Smooth muscle cell (in vitro differentiated cells): ENCODE results near the gene NTN4. TPM values are rescaled to one million over a fixed set of nuclear protein-coding genes. Genes with fewer than 3 reads are reported as not detected.

Experiments
- DNase-seq: peaks from one replicate; lab custom pipeline; 2025; ENCODE audit not compliant: unreplicated experiment; lab: John Stamatoyannopoulos, UW
- H2AFZ ChIP-seq: fragments of 200-600 bp; sonication (generic); 2 replicates; pipeline ENCODE4 v1.6.0; 2016; ENCODE audit warnings: antibody characterized with exemption, low read depth, mild to moderate bottlenecking
- H3F3A ChIP-seq: fragments of 200-600 bp; sonication (generic); 2 replicates; pipeline ENCODE4 v1.6.0; 2017; ENCODE audit warnings: antibody characterized with exemption, low read depth
- H3K27ac ChIP-seq: fragments of 200-600 bp; sonication (generic); 2 replicates; pipeline ENCODE4 v1.5.1; 2016; ENCODE audit warnings: low read depth, mild to moderate bottlenecking
- H3K27me3 ChIP-seq: fragments of 200-600 bp; sonication (generic); 2 replicates; pipeline ENCODE4 v1.6.1; 2016; ENCODE audit warnings: low read depth, mild to moderate bottlenecking
- H3K36me3 ChIP-seq: fragments of 200-600 bp; sonication (generic); 2 replicates; pipeline ENCODE4 v1.5.1; 2016; ENCODE audit warnings: low read depth
- H3K4me1 ChIP-seq: fragments of 200-600 bp; sonication (generic); 2 replicates; pipeline ENCODE4 v1.5.1; 2016; ENCODE audit warnings: low read depth
- H3K4me2 ChIP-seq: fragments of 200-600 bp; sonication (generic); 2 replicates; pipeline ENCODE4 v1.6.0; 2016; ENCODE audit warnings: mild to moderate bottlenecking
- H3K4me3 ChIP-seq: fragments of 200-600 bp; sonication (generic); 2 replicates; pipeline ENCODE4 v1.5.1; 2016; ENCODE audit warnings: mild to moderate bottlenecking
- H3K79me2 ChIP-seq: fragments of 200-600 bp; sonication (generic); 2 replicates; pipeline ENCODE4 v1.6.0; 2016; ENCODE audit warnings: low read depth, mild to moderate bottlenecking
- H3K9ac ChIP-seq: fragments of 200-600 bp; sonication (generic); 2 replicates; pipeline ENCODE4 v1.6.0; 2016; ENCODE audit warnings: low read depth
- H3K9me3 ChIP-seq: fragments of 200-600 bp; sonication (generic); replicated peaks from 2 replicates; pipeline ENCODE4 v1.5.1; 2016; ENCODE audit warnings: low read depth
- H4K20me1 ChIP-seq: fragments of 200-600 bp; sonication (generic); 2 replicates; pipeline ENCODE4 v1.6.0; 2016; ENCODE audit warnings: low read depth
- WGBS: methylation state at CpG from one replicate; pipeline ENCODE4 v1.1.7; 2016; ENCODE audit warnings: low lambda C conversion rate; 5-methylcytosine and 5-hydroxymethylcytosine counted together
- polyA plus RNA-seq: library from polyadenylated mRNA; unstranded; fragments of >200 nt; fragmentation: Nextera tagmentation; extraction: Ambion mirVana; gene quantifications from 2 replicates; pipeline ENCODE4 v1.2.1, GENCODE V29; 2016
- total RNA-seq: library from RNA; depleted of rRNA; stranded (reverse); fragments of >200 nt; gene quantifications from 2 replicates; pipeline ENCODE4 v1.2.3, GENCODE V29; 2014
- TF ChIP-seq, protein P1 (sequence below): fragments of 200-600 bp; sonication (generic); IDR thresholded peaks from 2 replicates; pipeline ENCODE4 v1.5.1; 2017; ENCODE audit warnings: borderline replicate concordance, mild to moderate bottlenecking, antibody characterized with exemption; ENCODE audit not compliant: insufficient read depth, poor library complexity, severe bottlenecking

Gene NTN4
- total and polyA plus RNA-seq, 2 experiments from 2014 or later, result 0.94 TPM; not detected in 1

DNA sequence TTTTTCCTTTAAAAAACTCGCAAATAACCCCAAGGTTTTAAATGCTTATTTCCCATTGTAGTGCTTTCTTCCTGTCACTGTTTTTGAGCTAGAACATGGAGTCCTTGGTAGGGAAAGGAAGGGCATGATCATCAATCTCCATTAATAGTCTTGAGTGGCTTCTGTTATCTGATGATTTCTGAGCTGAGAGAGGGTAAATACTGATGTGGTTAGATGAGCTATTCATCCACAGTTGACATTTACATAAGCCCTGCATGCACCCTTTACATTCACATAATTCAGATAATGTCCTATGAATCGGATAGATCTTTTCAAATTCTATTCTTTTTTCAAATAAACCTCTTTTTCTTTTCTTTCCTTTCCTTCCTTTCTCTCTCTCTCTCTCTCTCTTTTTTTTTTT lies 81.4 kb downstream of the NTN4 start:
- no peaks in the 10 kb centered on the region for H4K20me1 ChIP-seq
- H3K27ac ChIP-seq, result no peak overlapping the region
- no peak overlapping the region for H3K4me2 ChIP-seq
- 68% methylated on average over 2 of the region's 2 CpGs for WGBS
- peaks cover 27% of the 10 kb centered on the region for H3K27me3 ChIP-seq
- H3K9me3 ChIP-seq, result no peaks in the 10 kb centered on the region
- H3K4me1 ChIP-seq, result no peaks in the 10 kb centered on the region
- H3K4me3 ChIP-seq, result no peak overlapping the region
- no peak overlapping the region for H2AFZ ChIP-seq
- no peaks in the 10 kb centered on the region for H3F3A ChIP-seq
- H3K36me3 ChIP-seq, result no peaks in the 10 kb centered on the region
- H3K79me2 ChIP-seq, result no peaks in the 10 kb centered on the region
- H3K9ac ChIP-seq, result no peak overlapping the region
- no peak for DNase-seq
- TF ChIP-seq, protein P1, sequence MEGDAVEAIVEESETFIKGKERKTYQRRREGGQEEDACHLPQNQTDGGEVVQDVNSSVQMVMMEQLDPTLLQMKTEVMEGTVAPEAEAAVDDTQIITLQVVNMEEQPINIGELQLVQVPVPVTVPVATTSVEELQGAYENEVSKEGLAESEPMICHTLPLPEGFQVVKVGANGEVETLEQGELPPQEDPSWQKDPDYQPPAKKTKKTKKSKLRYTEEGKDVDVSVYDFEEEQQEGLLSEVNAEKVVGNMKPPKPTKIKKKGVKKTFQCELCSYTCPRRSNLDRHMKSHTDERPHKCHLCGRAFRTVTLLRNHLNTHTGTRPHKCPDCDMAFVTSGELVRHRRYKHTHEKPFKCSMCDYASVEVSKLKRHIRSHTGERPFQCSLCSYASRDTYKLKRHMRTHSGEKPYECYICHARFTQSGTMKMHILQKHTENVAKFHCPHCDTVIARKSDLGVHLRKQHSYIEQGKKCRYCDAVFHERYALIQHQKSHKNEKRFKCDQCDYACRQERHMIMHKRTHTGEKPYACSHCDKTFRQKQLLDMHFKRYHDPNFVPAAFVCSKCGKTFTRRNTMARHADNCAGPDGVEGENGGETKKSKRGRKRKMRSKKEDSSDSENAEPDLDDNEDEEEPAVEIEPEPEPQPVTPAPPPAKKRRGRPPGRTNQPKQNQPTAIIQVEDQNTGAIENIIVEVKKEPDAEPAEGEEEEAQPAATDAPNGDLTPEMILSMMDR, result no peak

DNA sequence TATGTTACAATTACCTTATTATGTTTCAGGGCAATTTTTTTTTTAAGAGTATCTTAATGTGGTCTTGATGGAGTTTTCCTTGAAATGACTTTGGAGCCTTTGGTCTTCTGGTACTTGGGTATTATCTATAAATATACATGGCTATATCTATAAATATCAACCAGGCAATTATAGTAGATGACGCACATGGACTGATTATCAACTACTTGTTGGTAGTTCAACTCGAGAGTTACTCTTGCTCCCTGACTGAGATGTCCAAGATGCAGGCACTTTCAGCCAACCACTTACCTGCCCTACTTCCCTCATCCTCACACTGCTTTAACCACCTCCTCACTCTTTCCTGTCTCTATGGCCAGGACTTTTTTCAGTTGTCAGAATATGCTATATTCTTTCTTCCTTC lies 85.4 kb downstream of the NTN4 start:
- Histone ChIP-seq H3K4me3 (no peak overlapping the region), H3K9ac (no peak overlapping the region), H3K36me3 (no peaks in the 10 kb centered on the region), H3K4me1 (no peaks in the 10 kb centered on the region), H3K27me3 (peaks cover 27% of the 10 kb centered on the region), H3K4me2 (no peak overlapping the region), H3K27ac (no peak overlapping the region), H3F3A (no peaks in the 10 kb centered on the region), H3K79me2 (no peaks in the 10 kb centered on the region), H2AFZ (no peak overlapping the region), H3K9me3 (no peaks in the 10 kb centered on the region), H4K20me1 (no peaks in the 10 kb centered on the region)
- TF ChIP-seq, protein P1, result no peak
- WGBS, result 100% methylated on average over 2 of the region's 2 CpGs
- DNase-seq, result no peak

DNA sequence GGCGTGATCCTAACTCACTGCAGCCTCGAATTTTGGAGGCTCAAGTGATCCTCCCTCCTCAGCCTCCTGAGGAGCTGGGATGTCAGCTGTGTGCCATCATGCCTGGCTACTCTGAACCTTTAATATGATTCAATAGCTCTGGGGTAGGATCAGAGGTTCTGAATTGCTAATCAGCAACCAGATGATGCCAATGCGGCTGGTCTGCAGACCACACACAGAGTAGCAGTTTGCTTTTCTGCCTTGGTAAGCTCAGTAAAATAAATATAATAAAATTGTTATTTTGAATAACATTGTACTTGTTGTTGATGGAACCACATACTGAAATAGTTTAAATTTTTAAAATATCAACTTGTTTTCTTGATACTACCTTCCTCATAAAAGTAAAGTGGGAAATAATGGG lies 86.6 kb downstream of the NTN4 start:
- Histone ChIP-seq H3K27me3 (peaks cover 27% of the 10 kb centered on the region), H3K36me3 (no peaks in the 10 kb centered on the region), H3K27ac (no peak overlapping the region), H3K4me3 (no peak overlapping the region), H3K4me2 (no peak overlapping the region), H3K79me2 (no peaks in the 10 kb centered on the region), H3K9me3 (no peaks in the 10 kb centered on the region), H3F3A (no peaks in the 10 kb centered on the region), H3K4me1 (no peaks in the 10 kb centered on the region), H2AFZ (no peak overlapping the region), H4K20me1 (no peaks in the 10 kb centered on the region), H3K9ac (no peak overlapping the region)
- DNase-seq, result no peak
- TF ChIP-seq, protein P1, result no peak
- 71% methylated on average over 3 of the region's 3 CpGs for WGBS

DNA sequence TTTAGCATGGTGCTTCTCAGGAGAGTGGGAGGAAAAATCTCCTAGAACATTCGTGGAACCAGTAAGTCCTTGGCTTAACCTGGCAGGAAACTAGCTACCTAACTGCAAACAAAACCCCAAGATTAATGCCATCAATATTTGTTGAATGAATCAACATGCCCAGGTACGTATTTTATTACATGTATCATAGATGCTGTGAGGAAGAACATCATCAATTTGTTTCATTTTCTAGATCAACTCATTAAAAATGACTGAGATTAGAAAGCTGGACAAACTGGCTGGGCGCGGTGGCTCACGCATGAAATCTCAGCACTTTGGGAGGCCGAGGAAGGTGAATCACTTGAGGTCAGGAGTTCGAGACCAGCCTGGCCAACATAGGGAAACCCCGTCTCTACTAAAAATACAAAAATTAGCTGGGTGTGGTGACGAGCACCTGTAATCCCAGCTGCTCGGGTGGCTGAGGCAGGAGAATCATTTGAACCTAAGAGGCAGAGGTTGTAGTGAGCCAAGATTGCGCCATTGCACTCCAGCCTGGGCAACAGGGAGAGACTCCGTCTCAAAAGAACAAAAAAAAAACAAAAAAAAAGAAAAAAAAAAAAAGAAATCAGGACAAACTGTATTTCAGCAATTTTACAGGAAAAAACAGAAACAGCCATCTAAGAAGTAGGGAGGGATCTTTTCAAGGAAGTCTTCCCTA lies 88.7 kb downstream of the NTN4 start:
- TF ChIP-seq, protein P1, result no peak
- no peaks in the 10 kb centered on the region for H3F3A ChIP-seq
- no peaks in the 10 kb centered on the region for H4K20me1 ChIP-seq
- no peak overlapping the region for H3K4me3 ChIP-seq
- H3K9me3 ChIP-seq, result no peaks in the 10 kb centered on the region
- no peak overlapping the region for H3K9ac ChIP-seq
- no peaks in the 10 kb centered on the region for H3K4me1 ChIP-seq
- H3K27me3 ChIP-seq, result peaks cover 24% of the 10 kb centered on the region
- DNase-seq, result no peak
- H3K36me3 ChIP-seq, result no peaks in the 10 kb centered on the region
- H3K27ac ChIP-seq, result no peak overlapping the region
- no peaks in the 10 kb centered on the region for H3K79me2 ChIP-seq
- 86% methylated on average over 12 of the region's 12 CpGs for WGBS
- no peak overlapping the region for H2AFZ ChIP-seq
- H3K4me2 ChIP-seq, result no peak overlapping the region
